ENCODE data around the gene COLEC12.
A peak's percentile ranks its signal among the peaks of the same experiment; 100 is the strongest.

The COLEC12 gene

DNA sequence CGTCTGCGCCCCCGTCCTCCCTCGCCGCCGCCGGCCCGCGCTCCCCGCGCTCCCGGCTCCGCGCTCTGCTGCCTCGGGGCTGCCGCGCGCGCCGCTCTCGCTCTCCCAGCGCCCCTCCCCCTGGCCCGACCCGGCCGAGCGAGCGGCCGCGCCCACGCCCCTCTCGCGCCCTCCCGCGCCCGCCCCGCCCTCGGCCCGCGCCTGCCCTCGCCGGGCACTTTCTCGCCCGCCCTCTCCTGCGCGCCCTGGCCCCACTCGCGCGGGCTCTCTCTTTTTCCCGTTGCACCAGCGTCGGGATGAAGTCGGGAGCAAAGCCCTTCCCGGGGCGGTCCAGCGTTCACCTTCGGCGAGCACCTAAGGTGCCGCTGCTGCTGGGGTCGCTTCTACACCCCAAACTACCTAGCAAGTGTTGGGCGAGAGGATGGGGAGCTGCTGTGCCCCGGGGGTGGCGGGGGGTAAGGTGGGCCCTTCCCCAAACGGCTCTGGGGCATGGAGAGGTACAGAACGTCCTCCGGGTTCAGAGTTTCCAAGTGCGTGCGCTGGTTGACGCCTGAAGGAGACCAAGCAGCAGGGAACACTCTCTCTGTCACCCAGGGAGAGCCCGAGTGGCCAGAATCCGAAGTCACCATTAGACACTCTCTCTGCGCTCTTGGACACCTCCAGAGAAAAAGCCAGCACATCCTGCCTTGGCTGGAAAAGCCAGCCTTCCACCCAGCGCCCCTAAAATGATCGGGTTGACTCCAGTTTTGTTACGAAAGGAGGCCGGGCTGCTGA lies at the start of gene COLEC12:
Gene COLEC12, minus strand, starts transcription at position 70 of the 774 bp plus-strand sequence. CDS start 187 bp downstream, outside the sequence.
- no peak for DNase-seq
- in situ Hi-C loops (cut with MboI; ENCODE audit: low pct_unique_long_range_greater_than_20kb, low sequenced_read_pairs), result no loop called here

DNA sequence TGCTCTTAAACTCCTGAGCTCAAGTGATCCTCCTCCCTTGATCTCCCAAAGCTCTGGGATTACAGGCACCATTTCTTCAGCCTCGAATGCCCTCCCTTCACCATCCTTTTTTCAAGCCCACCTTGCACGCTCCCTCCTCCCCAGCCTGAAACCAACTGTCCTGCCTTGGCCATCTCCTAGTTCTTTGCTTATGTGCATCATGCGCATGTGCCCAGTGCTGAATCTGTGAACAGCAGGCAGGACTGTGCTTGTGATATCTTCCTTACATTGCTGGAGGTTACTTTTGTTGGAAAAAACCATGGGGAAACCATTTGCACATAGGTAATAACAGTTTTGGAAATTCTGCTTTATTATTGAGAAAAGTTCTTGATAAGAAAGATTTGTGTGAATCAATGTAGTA lies 49.5 kb upstream of the COLEC12 start:
- in situ Hi-C loops (cut with MboI; ENCODE audit: low pct_unique_long_range_greater_than_20kb, low sequenced_read_pairs), result no loop called here
- no peak for DNase-seq

DNA sequence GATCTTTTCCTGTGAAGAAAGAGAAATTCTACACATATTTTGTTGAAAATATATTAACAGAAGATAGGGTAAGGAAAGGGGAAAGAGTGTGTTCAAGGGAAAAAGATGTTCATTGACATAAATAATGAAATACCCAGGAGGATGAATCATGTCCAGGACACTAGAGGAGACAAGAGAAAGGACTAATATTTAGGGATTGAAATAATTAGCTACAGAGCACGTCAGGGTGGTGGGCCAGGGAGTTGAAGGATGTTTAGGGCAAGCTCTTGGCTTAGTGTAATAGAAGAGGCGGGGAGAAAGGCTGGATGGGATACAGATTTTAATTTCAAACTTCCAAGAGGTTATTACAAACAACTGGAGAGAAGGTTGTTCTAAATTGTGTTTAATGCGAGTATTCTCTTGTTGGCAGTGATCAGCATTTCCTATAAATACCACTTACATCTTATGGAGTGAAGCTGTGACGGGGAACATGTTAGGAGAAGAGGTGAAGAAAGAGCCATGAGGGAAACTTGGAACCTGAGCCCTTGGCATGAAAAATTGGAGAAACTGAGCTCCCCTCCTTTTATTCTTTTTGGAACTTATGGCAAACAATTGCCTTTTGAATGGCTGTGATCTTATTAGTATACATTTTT lies 43.1 kb upstream of the COLEC12 start:
- in situ Hi-C loops (cut with MboI; ENCODE audit: low pct_unique_long_range_greater_than_20kb, low sequenced_read_pairs), result no loop called here

DNA sequence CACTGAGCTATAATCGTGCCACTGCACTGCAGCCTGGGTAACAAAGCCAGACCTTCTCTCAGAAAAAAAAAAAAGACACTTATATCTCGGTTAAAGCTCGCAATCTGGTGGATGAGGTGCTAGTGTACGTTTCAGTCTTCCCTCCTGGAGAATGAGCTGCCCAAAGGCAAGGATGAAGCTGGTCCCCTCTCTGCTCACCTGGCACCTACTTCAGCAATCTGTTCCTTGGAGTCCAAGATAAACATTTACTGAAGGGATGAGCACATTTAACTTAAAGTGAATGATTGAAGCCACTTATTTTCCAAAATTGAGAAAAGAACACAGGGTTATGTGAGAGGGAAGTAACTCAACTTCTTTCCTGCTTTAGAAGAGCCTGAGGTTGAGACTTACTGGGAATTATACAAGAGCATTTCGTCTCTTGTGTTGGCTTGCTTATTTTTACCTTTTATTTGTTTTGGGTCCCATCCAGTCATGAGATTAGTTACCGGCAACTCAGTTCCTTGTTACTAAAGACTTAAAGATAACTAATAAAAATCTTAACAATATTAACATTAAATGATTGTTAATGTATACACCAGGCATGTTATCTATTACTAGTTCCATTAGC lies 33.6 kb upstream of the COLEC12 start:
- no peak for DNase-seq
- in situ Hi-C loops (cut with MboI; ENCODE audit: low pct_unique_long_range_greater_than_20kb, low sequenced_read_pairs), result no loop called here

More for the DNA sequence above, 43.1 kb upstream of the COLEC12 start:
- no peak for DNase-seq

DNA sequence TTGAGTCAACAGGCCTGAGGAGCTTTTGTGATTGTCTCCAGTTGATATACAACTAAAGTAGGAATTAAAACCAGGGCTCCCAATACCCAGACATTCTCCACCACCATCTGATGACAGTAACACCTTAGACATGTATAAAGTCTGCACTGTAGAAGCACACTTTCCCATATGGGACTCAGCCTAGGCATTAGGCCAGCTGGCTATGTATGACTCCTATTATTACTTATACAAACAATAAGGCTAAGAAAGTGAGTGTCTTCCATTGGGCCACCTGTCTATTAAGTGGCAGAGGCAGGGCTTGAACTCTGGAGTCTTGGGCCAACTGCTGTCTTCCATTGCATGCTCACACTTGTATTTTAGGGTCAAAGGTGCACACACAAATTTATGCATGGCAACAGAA lies 32.1 kb upstream of the COLEC12 start:
- DNase-seq, result no peak
- in situ Hi-C loops (cut with MboI; ENCODE audit: low pct_unique_long_range_greater_than_20kb, low sequenced_read_pairs), result no loop called here

DNA sequence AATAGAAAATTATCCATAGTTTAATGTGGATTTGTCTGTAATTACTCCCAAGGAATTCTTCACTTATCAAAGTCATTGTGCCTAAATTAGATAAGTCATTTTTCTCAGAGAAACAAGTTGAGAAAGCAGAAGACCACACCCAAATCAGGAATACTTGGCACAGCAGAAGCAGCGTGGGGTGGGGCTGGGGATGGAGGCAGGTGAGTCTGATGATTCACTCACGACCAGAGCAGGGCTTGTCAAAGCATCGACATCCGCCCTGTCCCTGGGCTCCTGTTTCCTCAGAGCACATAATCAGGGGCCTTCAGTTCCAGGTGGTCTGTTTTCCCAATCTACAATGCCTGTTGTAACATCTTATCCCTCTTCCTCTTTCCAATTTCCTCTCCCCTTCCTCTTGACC lies 31.5 kb upstream of the COLEC12 start:
- DNase-seq, result no peak
- in situ Hi-C loops (cut with MboI; ENCODE audit: low pct_unique_long_range_greater_than_20kb, low sequenced_read_pairs), result no loop called here

DNA sequence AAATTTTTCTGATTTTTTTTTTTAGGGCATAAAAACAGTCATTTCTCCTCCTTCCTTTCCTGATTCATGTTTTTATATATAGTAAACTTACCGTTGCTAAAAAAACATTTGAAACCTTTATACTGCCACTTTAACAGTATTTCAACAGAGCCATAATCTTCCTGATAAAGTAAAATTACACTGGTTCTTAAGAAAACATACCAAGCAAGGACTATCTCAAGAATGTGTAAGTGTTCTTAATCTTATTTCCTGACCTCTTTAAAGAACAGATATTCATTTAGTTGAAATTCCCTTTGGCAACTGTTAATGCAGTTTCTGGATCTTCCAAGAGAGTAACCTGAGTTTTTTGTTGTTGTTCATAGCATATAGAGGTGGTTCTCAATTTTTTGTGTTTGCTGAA lies 26.6 kb upstream of the COLEC12 start:
- no peak for DNase-seq
- in situ Hi-C loops (cut with MboI; ENCODE audit: low pct_unique_long_range_greater_than_20kb, low sequenced_read_pairs), result no loop called here

DNA sequence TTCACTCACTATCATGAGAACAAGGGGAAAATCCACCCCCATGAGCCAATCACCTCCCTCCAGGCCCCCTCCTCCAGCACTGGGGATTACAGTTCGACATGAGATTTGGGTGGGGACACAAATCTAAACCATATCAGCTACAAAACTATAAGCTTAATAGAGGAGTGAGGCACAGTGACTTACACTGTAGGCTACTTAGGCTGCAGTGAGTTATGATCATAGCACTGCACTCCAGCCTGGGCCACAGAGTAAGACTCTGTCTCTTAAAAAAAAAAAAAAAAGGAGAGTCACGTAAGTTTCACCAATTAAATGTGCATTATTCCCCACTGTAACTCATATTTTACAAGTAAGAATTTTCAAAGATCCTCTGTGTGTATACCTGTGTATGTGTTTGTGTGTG lies 26.2 kb upstream of the COLEC12 start:
- no peak for DNase-seq
- in situ Hi-C loops (cut with MboI; ENCODE audit: low pct_unique_long_range_greater_than_20kb, low sequenced_read_pairs), result no loop called here

DNA sequence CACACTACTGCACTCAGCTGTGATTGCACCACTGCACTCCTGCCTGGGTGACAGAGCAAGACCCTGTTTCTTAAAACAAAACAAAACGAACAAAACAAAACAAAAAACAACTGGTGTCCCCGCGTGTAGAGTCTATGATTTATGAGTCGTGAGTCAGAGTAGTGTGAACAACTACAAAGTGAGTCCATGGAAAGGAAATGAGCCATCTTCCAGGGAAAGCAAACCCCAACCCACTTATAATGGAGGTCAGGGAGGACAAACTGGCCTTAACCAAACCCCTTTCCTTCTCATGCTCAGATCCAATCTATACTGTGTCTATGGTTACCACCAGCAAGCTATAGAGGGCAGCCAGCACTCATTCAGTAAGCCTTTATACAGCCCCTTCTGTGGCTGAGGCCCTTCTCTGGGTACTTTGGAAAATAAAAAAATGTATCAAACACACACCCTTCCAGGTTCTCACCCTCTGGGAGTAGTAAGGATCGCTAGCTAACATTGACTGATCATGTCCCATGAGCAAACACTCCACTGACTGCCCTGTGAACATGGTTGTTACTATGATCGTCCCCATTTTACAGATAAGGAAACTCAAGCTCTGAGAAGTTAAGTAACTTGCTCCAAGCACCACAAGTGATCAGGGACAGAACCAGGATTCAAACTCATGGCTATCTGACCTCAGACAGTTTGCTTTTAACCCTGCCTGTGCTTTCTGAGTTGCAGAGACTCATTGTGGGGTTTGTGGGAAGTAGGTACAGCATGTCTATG lies 24.7 kb upstream of the COLEC12 start:
- in situ Hi-C loops (cut with MboI; ENCODE audit: low pct_unique_long_range_greater_than_20kb, low sequenced_read_pairs), result no loop called here
- no peak for DNase-seq

DNA sequence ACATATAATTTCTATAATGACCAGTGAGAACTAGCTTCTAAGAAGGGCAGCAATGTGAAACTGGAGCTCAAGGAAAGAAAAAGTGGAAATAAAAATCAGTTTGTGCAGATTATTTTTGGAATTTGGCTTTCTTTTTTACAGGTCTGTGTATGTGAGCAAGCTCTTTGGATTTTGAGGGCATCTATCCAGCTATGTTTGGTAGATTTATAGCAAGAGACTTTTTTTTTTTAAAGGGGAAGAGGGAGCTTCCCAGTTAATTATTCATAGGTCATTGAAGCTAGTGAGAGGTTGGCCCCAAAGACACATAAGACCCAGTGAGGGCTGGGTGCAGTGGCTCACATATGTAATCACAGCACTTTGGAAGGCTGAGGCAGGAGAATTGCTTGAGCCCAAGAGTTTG lies 24.0 kb upstream of the COLEC12 start:
- in situ Hi-C loops (cut with MboI; ENCODE audit: low pct_unique_long_range_greater_than_20kb, low sequenced_read_pairs), result no loop called here
- DNase-seq, result no peak

DNA sequence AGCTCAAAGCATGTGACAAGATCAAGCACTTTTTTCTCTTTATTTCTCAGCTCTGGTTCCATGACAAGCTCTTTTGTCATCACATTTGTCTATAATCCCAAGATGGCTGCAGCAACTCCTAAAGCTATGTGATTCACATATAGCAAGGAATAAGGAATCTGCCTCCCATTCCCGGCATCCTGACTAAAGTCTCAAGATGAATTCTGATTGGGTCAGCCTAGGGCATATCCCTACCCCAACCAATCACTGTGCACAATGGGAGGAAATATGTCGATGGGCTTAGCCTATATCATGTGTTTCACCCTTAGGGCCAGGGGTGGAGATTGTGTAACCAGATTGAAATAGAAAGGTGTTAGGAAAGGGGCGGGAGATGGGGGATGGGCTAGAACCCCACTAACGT lies 23.1 kb upstream of the COLEC12 start:
- in situ Hi-C loops (cut with MboI; ENCODE audit: low pct_unique_long_range_greater_than_20kb, low sequenced_read_pairs), result no loop called here
- DNase-seq, result no peak

DNA sequence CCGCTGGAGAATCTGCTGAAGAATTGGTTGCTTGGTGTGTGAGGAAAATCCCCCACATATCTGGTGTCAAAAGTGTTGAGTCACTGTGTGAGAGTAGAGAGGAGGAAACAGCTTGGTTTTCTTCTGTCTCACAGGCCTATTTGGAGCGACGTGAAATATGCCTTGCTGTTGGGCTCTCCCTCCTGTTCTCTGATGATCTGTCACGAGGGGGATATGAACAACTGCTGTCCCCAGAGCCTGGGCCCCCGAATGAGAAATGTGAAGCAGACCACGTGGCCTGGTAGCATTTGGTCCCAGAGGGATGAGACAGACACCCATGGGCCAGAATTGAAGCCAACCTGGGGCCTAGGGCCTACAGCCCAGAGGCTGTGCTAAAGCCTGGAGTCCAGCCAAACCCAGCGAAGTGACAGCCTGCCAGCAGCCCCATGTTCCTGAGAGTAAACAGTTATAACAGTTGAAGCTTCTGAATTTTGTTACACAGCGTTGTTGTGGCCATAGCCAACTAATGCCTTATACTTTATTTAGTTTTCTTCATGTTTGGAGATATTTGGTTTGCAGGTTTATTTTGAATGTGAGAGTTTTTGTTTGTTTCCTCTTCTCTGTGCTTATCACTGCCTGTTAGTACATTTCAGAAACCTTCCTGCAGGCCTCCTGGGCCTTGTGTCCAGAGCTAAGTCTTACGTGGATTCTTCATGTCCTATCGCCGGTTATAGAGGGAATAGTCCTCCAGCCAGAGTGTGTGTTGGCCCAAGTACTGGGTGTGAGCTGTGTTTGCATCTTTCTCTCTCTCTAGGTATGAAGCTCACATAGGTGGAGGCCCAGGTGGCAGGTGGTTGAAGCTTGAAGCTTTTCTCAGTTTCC lies 18.7 kb upstream of the COLEC12 start:
- in situ Hi-C loops (cut with MboI; ENCODE audit: low pct_unique_long_range_greater_than_20kb, low sequenced_read_pairs), result no loop called here
- peak; percentile 61 for DNase-seq

DNA sequence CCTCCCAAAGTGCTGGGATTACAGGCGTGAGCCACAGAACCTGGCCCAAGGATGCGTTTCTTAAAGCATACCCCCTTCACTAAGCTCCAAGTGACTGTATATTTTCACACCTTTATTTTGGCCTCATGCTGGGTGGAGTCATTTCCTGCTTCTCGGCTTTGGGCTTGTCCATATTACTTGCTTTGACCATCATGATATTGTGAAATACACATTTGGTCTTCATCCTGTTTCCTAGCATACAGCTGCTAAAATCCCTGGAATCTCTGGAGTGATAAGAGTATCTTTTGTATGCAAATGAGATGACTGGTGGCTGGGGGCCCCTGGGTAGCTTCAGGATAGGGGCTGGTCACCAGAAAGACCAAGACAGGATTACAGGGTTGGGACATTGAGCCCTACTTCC lies 17.6 kb upstream of the COLEC12 start:
- DNase-seq, result no peak
- in situ Hi-C loops (cut with MboI; ENCODE audit: low pct_unique_long_range_greater_than_20kb, low sequenced_read_pairs), result no loop called here

DNA sequence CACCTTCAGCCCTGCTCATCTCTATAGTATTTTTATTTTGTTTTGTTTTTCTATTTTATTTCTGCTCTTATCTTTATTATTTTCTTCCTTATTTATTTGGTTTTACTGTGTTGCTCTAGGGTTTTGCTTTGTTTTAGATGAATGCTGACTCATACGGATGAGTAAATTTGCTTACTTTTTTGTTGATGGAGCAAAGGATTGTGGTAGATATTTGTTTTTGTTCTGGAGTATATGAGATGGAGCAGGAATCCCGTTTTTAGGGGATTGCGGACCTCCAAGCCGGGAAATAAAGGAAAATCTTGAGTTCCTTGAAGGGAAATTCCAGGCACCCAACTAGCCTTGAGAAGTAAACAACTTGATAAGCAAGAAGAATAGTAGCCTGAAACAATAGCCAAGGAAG lies 15.3 kb upstream of the COLEC12 start:
- DNase-seq, result no peak
- in situ Hi-C loops (cut with MboI; ENCODE audit: low pct_unique_long_range_greater_than_20kb, low sequenced_read_pairs), result no loop called here

DNA sequence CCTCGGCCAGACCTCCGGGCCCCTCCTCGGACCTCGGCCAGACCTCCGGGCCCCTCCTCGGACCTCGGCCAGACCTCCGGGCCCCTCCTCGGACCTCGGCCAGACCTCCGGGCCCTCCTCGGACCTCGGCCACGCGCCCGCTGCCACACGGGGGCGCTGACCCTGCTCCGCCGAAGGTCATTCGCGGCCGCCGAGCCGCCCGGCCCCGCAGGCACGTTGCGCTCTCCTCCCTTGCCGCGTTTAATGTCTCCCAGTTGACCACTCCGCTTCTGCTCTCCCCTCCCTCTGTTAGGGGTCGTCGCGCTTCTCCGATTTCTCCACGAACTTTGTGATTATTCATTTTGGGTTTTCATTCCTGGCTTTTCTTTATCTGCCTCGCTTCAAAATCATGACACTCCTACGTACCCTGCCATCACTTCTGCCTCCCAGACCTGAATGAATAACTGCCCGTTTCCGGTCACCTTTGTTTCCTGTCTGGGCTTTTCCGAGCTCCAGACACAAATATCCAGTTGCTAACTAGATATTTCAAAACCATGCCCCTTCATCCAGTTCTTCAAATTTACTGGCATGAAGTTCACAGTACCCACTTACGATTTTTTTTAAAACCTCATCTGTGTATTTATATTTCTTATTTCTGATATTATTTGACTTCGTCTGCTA lies 14.8 kb upstream of the COLEC12 start:
- no peak for DNase-seq
- in situ Hi-C loops (cut with MboI; ENCODE audit: low pct_unique_long_range_greater_than_20kb, low sequenced_read_pairs), result no loop called here

DNA sequence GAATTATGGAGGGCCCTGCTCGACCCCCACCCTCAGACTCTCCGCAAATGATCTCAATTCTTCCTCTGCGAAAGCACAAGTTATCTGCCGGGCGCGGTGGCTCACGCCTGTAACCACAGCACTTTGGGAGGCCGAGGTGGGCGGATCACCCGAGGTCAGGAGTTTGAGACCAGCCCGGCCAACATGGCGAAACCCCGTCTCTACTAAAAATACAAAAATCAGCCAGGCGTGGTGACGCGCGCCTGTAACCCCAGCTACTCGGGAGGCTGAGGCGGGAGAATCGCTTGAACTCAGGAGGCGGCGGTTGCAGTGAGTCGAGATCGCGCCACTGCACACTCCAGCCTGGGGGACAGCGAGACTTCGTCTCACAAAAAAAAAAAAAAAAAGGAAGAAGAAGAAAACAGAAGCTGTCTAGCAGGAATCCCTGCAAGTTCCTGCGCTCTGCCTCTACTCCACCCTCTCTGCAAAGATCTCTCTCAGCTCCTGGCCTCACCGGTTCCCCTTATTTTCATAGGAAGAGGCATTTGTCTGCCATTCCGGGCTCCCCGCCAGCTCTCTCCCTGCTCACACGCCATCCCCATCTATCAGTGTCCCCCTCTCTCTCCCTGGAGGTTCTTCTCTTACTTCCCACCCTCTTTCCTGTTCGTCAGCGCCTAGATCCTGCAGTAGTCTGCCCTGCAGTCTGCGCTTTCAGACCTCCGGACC lies 13.5 kb upstream of the COLEC12 start:
- in situ Hi-C loops (cut with MboI; ENCODE audit: low pct_unique_long_range_greater_than_20kb, low sequenced_read_pairs), result no loop called here
- DNase-seq, result no peak

DNA sequence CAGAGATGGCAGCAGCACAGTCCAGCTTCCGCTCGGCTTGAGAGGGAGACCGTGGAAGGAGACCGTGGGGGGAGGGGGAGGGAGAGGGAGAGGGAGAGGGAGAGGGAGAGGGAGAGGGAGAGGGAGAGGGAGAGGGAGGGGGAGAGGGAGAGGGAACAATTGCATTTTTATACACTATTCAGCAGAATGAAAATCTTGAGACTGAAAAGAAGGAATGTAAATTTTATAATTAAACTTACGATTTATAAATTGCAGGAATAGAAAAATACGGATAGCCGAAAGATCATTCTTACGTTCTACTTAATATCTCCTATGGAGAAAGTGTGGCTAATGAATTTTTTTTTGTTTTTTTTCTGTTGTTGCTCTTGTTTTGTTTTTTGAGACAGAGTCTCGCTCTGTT lies 12.5 kb upstream of the COLEC12 start:
- DNase-seq, result no peak
- in situ Hi-C loops (cut with MboI; ENCODE audit: low pct_unique_long_range_greater_than_20kb, low sequenced_read_pairs), result no loop called here

DNA sequence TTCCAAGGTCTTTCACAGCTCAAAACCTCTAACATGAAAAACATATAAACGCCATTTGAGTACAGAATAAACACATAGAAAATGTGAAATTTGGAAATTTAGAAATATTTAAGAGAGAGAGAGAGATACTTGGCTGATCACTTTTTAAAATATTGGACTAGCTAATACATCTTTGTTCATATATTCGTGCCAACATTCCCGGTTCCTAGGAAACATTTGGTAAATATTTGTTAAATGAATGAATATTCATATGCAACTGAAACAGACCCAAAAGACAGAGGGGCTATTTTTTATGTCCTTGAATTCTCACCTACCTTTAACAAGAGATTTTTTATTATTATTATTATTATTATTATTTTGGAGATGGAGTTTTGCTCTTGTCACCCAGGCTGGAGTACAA lies 8.3 kb upstream of the COLEC12 start:
- in situ Hi-C loops (cut with MboI; ENCODE audit: low pct_unique_long_range_greater_than_20kb, low sequenced_read_pairs), result no loop called here
- DNase-seq, result no peak

All from KBM-7 (cell line).